22Rv1 (cell line): Measurements from ENCODE around the gene NF1.
"Not testable (repeated sequence)": the region's sequence is repeated elsewhere in the genome, so short reads cannot be mapped to it uniquely, and the experiment has no call there.

Experiments used
- H3K27ac ChIP-seq: fragments of 450-650 bp; 2 replicates; pipeline ENCODE4 v1.5.1; 2017
- CTCF ChIP-seq: fragments of 450-650 bp; IDR thresholded peaks from 2 replicates; pipeline ENCODE4 v1.5.1; 2017; ENCODE audit warnings: mild to moderate bottlenecking
- ZFX ChIP-seq: fragments of 450-650 bp; IDR thresholded peaks from 2 replicates; pipeline ENCODE4 v1.6.1; 2017; ENCODE audit warnings: antibody characterized with exemption, borderline replicate concordance

The NF1 gene

GRCh38 chr17:31378638-31379037, 283.9 kb downstream of the NF1 start:
- no peak overlapping the region for H3K27ac ChIP-seq
- TF ChIP-seq CTCF (no peak; the same call in 1 of the 2 replicates), ZFX (no peak)

- no peak overlapping the region for H3K27ac ChIP-seq
- TF ChIP-seq ZFX, result no peak
- no peak for TF ChIP-seq CTCF
Observed at GRCh38 chr17:31379597-31380205, 284.9 kb downstream of the NF1 start.

GRCh38 chr17:31381165-31381668, 286.4 kb downstream of the NF1 start:
- TF ChIP-seq CTCF (no peak), ZFX (no peak)
- no peak overlapping the region for H3K27ac ChIP-seq

GRCh38 chr17:31382668-31383275, 288.0 kb downstream of the NF1 start:
- H3K27ac ChIP-seq, result not testable (repeated sequence)

- H3K27ac ChIP-seq, result not testable (repeated sequence)
Observed at GRCh38 chr17:31383488-31383887, 288.7 kb downstream of the NF1 start.

- H3K27ac ChIP-seq, result no peak overlapping the region
- no peak for TF ChIP-seq ZFX
- TF ChIP-seq CTCF, result no peak
Observed at GRCh38 chr17:31385428-31386285, 290.9 kb downstream of the NF1 start.

GRCh38 chr17:31386542-31387075, 291.8 kb downstream of the NF1 start:
- H3K27ac ChIP-seq, result no peak overlapping the region
- TF ChIP-seq CTCF (no peak), ZFX (no peak)

- TF ChIP-seq CTCF (no peak), ZFX (no peak)
- no peak overlapping the region for H3K27ac ChIP-seq
Observed at GRCh38 chr17:31387438-31387837, 292.7 kb downstream of the NF1 start.
